ENCODE measurements around the gene RARRES2. TPM values are rescaled to one million over a fixed set of nuclear protein-coding genes. Genes with fewer than 3 reads are reported as not detected.
"Not testable (repeated sequence)": the region's sequence is repeated elsewhere in the genome, so short reads cannot be mapped to it uniquely, and the experiment has no call there.

The RARRES2 gene
- total RNA-seq, 1 experiment from 2014 or later: not detected

DNA sequence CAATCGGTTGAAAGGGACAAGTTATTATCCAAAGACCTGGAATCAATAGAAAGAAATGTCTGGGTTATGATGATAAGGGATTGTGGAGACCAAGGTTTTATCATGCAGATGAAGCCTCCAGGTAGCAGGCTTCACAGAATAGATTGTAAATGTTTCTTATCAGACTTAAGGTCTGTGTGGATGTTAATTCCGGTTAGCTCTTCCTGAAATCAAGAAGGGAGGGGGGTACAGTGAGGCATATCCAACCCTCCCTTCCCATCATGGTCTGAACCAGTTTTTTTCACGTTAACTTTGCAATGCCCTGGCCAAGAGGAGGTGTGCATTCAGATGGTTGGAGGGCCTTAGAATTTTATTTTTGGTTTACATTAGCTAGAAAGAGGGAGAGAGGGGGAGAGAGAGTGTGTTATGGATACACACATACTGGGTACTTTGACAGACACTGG, 28.0 kb downstream of the RARRES2 start:
- no peak for DNase-seq (ENCODE audit: low read depth, low spot score)
- in situ Hi-C loops (cut with HindIII; ENCODE audit: low pct_unique_long_range_greater_than_20kb, low sequenced_read_pairs): no loop called here

- in situ Hi-C loops (cut with HindIII; ENCODE audit: low pct_unique_long_range_greater_than_20kb, low sequenced_read_pairs): not testable (repeated sequence)
Observed at GRCh38 chr7:150312649-150313366, 28.6 kb downstream of the RARRES2 start.

DNA sequence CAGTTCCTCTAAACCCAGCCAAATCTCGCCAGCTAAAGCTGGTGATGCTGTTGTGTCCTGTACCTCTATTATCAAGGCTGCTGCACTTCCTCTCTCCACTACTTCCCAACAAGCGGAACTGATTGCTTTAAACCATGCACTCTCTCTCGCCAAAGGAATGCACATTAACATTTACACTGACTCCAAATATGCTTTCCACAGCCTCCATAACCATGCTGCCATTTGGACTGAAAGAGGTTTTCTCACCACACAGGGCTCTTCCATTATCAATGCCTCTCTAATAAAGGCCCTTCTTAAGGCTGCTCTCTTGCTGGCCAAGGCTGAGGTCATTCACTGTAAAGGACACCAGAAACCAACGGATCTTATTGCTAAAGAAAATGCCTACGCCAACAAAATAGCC, 29.7 kb downstream of the RARRES2 start:
- DNase-seq (ENCODE audit: low read depth, low spot score): no peak
- in situ Hi-C loops (cut with HindIII; ENCODE audit: low pct_unique_long_range_greater_than_20kb, low sequenced_read_pairs): no loop called here

More at GRCh38 chr7:150312649-150313366, 28.6 kb downstream of the RARRES2 start:
- DNase-seq (ENCODE audit: low read depth, low spot score): not testable (repeated sequence)

DNA sequence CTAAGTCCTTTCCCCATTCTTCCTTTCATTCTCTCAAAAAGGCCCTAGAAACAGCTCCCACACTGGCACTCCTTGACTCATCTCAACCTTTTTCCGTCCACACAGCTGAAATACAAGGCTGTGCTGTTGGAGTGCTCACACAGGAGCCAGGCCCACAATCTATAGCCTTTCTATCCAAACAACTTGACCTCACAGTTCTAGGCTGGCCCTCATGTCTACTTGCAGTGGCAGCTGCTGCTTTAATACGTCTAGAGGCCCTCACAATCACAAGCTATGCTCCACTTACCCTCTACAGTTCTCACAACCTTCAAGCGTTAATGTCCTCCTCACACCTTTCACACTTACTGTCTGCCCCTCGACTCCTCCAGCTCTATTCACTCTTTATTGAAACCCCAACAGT, 30.3 kb downstream of the RARRES2 start:
- in situ Hi-C loops (cut with HindIII; ENCODE audit: low pct_unique_long_range_greater_than_20kb, low sequenced_read_pairs): no loop called here
- no peak for DNase-seq (ENCODE audit: low read depth, low spot score)

DNA sequence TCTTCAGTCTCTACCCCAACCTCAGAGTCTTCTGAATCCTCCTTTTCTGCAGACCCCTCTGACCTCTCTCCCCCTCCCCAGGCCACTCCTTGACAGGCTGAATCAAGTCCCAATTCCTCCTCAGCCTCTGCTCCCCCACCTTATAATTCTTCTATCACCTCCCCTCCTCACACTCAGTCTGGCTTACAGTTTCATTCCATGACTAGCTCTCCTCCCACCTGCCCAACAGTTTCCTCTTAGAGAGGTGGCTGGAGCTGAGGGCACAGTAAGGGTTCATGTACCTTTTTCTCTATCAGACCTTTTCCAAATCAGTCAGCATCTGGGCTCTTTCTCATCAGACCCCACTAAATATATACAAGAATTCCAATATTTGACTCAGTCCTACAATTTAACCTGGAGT, 32.9 kb downstream of the RARRES2 start:
- DNase-seq (ENCODE audit: low read depth, low spot score): no peak
- in situ Hi-C loops (cut with HindIII; ENCODE audit: low pct_unique_long_range_greater_than_20kb, low sequenced_read_pairs): no loop called here

GRCh38 chr7:150307904-150308303, 33.5 kb downstream of the RARRES2 start:
- in situ Hi-C loops (cut with HindIII; ENCODE audit: low pct_unique_long_range_greater_than_20kb, low sequenced_read_pairs): no loop called here
- DNase-seq (ENCODE audit: low read depth, low spot score): no peak

- no peak for DNase-seq (ENCODE audit: low read depth, low spot score)
- in situ Hi-C loops (cut with HindIII; ENCODE audit: low pct_unique_long_range_greater_than_20kb, low sequenced_read_pairs): no loop called here
Observed at GRCh38 chr7:150307129-150307528, 34.3 kb downstream of the RARRES2 start.

- DNase-seq (ENCODE audit: low read depth, low spot score); in situ Hi-C loops (cut with HindIII; ENCODE audit: low pct_unique_long_range_greater_than_20kb, low sequenced_read_pairs): not testable (repeated sequence)
Observed at GRCh38 chr7:150306377-150306776, 35.1 kb downstream of the RARRES2 start.

GRCh38 chr7:150305903-150306284, 35.5 kb downstream of the RARRES2 start:
- DNase-seq (ENCODE audit: low read depth, low spot score); in situ Hi-C loops (cut with HindIII; ENCODE audit: low pct_unique_long_range_greater_than_20kb, low sequenced_read_pairs): not testable (repeated sequence)

DNA sequence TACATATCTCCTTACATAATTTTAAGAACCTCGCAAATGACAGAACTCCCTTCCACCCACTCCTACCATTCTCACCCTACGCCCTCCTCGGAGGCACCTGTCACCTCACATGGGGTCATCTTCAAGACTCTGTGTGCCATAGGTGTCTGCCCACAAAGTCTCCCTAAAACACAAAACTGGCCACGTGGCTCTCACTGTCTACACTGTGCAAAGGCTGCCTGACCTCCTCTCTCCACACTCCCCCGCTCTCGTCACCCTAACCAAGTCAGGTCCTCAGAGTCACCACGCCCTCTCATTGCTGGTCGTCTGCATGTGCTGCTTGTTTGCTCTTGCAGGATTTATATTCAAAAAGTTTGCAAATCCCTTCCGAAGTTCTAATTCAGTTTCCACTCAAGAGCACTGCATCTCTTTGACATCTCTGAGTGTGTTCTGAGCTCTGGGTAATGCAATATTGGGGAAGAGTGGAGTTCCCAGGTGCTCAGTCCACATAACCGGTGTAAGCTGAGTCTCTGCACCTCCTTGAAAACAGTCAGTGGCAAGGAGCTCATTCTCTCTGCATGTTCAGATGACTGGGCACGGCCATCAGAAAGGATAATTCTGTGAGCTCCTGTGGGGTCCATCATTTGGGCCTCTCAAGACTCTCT, 36.0 kb downstream of the RARRES2 start:
- in situ Hi-C loops (cut with HindIII; ENCODE audit: low pct_unique_long_range_greater_than_20kb, low sequenced_read_pairs); DNase-seq (ENCODE audit: low read depth, low spot score): not testable (repeated sequence)

DNA sequence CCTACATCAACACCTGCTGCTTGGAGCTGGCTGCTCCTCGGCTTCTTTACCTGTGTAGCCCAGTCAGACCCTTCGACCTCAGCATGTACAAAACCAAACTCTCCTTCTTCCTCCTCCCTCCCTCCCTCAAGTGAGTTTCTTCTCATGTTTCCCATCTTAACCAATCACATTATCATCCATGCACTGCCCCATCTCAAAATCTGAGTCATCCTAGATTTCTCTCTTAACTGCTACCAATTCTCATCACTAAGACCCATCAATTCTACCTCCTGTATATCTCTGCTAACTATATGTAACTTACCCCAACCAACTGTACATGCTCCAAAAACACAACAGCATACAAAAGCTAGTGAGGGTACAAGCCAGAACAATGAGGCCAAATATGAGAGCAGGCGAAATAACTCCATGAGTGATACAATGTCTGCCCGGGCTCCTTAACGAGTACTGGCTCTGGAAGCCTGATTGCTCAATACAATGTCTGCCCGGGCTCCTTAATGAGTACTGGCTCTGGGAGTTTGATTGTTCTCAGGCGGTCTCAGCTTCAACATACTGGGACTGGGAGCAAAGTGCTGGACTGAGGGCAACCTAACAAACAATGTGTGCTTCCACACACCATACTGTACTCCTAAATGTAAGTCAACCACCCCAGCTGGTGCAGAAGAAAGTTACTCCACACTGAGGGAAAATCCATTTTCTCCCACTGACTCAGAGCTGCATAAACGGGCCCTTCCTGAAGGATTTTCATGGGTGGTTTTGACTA, 36.8 kb downstream of the RARRES2 start:
- DNase-seq (ENCODE audit: low read depth, low spot score); in situ Hi-C loops (cut with HindIII; ENCODE audit: low pct_unique_long_range_greater_than_20kb, low sequenced_read_pairs): not testable (repeated sequence)

GRCh38 chr7:150302908-150303310, 38.5 kb downstream of the RARRES2 start:
- DNase-seq (ENCODE audit: low read depth, low spot score); in situ Hi-C loops (cut with HindIII; ENCODE audit: low pct_unique_long_range_greater_than_20kb, low sequenced_read_pairs): not testable (repeated sequence)

GRCh38 chr7:150297978-150298377, 43.5 kb downstream of the RARRES2 start:
- in situ Hi-C loops (cut with HindIII; ENCODE audit: low pct_unique_long_range_greater_than_20kb, low sequenced_read_pairs); DNase-seq (ENCODE audit: low read depth, low spot score): not testable (repeated sequence)

DNA sequence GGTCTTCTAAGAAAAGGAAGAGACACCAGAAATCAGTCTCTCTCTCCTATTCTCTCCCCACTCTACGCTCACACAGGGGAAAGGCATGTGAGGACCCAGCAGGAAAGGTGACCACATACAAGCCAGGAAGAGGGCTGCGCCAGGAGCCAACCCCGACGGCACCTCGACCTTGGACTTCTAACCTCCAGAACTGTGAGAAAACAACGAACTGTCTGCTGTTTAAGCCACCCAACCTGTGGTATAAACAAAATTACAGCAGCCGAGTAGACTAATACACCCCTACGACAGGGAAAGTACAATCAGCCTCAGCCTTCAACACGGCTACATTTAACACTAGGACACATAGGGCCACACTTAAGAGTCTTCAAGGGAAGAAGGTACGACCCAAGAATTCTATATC, 44.6 kb downstream of the RARRES2 start:
- DNase-seq (ENCODE audit: low read depth, low spot score); in situ Hi-C loops (cut with HindIII; ENCODE audit: low pct_unique_long_range_greater_than_20kb, low sequenced_read_pairs): not testable (repeated sequence)

- in situ Hi-C loops (cut with HindIII; ENCODE audit: low pct_unique_long_range_greater_than_20kb, low sequenced_read_pairs); DNase-seq (ENCODE audit: low read depth, low spot score): not testable (repeated sequence)
Observed at GRCh38 chr7:150295614-150296013, 45.8 kb downstream of the RARRES2 start.

- DNase-seq (ENCODE audit: low read depth, low spot score); in situ Hi-C loops (cut with HindIII; ENCODE audit: low pct_unique_long_range_greater_than_20kb, low sequenced_read_pairs): not testable (repeated sequence)
Observed at GRCh38 chr7:150295027-150295426, 46.4 kb downstream of the RARRES2 start.

DNA sequence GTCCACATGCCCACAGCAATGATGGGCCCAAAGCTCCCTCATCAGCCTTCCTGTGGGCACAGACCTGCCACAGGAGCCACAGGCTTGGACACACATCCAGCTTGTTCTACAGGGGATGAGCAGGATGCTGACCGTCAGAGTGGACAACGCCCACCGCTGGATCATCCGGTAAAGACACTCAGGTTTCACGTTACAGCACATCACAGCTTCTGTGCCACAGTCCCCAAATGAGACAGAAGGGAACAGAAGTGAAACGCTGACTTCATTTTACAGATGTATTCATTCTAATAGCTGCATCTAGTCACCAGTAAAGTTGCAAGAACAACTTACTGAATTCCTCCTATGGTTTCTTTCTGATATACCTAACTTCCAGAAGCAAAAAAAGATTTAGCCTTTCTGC, 51.1 kb downstream of the RARRES2 start:
- in situ Hi-C loops (cut with HindIII; ENCODE audit: low pct_unique_long_range_greater_than_20kb, low sequenced_read_pairs): not testable (repeated sequence)

DNA sequence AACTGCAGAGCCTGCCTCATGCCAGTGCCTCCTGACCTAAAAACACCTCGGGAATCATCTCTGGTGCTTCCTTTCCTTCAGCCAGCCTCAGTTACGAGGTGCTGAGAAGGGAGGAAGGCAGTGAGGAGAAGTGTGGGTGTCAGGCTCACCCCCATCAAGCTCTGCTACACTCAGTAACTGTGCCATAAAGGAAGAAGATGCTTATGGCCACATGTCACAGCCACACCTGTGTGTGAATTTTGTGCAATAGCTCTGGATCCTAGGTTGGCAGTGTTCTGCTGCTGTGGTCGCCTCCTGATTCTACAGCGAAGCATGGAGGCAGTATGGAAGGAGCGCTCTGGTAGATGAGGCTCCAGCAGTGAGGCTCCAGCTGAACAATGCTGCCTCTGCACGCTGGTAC, 52.6 kb downstream of the RARRES2 start:
- DNase-seq (ENCODE audit: low read depth, low spot score); in situ Hi-C loops (cut with HindIII; ENCODE audit: low pct_unique_long_range_greater_than_20kb, low sequenced_read_pairs): not testable (repeated sequence)

More for the DNA sequence above, 51.1 kb downstream of the RARRES2 start:
- not testable (repeated sequence) for DNase-seq (ENCODE audit: low read depth, low spot score)
